ENCODE data around the gene GALM.

- no peak for TF ChIP-seq CTCF (IDR thresholded peaks at IDR 0.05 in 2 of 3, conservative IDR thresholded peaks at IDR 0.05 in 1 of 3; ENCODE audit: control insufficient read depth in 2 of 3, extremely low read depth in 1 of 3, insufficient read depth in 1 of 3, low read depth in 3 of 3, low read length in 3 of 3)
- no peak for TF ChIP-seq HSF1 (IDR thresholded peaks at IDR 0.05; ENCODE audit: low read depth, low read length)
- no peak for TF ChIP-seq POLR2A (IDR thresholded peaks at IDR 0.05; ENCODE audit: low read depth, low read length)
- TF ChIP-seq SMC3 (IDR thresholded peaks at IDR 0.05; ENCODE audit: borderline replicate concordance, low read length) = no peak
- TF ChIP-seq EZH2 (IDR thresholded peaks at IDR 0.05; ENCODE audit: borderline replicate concordance, control insufficient read depth, low read depth, low read length) = no peak
- no peak for TF ChIP-seq POU2F2 (IDR thresholded peaks at IDR 0.05; ENCODE audit: borderline replicate concordance, low read depth, low read length)
- TF ChIP-seq MEF2A (IDR thresholded peaks at IDR 0.05; ENCODE audit: insufficient read depth, low read depth, low read length) = no peak
Measured at GRCh38 chr2:38617301-38617700, 48.6 kb upstream of the GALM start.
